TTC549 (cell line): ENCODE results near the gene TERF2IP.

ENCODE experiments used
- FAIRE-seq: peaks from 2 replicates; lab custom pipeline; 2012; peaks lifted over from hg19 to GRCh38; lab: Jason Lieb, UNC

TERF2IP gene

GRCh38 chr16:75640598-75640997 is 7.0 kb upstream of the TERF2IP start:
- FAIRE-seq, result no peak

DNA sequence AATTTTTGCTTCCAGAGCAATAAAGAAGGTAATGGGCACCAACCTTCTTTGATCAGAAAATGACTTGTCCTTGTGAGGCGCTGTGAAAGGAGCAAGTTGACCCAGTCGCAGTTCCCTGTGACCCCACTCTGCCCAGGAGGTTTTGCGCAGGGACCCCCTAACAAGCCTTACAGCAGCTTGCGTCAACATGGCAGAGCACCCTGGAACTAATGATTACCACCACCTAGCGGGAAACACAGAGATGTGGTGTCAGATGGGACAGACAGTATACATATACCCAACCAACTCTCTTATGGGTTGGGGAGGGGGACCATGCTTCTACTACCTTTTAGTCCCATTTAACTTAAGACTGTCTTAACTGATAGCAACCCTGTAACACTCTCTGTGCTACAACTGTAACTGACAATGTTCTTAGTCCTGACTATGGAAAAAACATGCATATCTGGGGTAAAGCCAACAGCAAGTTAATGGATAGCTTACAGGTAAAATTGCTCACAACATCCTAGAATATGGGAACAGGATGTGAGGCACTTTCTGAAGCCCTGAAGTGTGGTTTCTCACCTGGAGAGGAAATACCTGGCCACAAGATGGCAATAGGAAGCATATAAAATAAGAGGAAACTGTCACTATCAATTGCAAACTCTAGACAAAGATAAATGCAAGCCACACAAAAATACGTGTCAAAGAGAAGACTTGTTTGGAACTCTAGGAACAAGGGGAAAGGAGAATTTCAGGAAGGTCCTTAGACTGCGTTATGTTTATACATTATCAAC is 3.1 kb upstream of the TERF2IP start:
- no peak for FAIRE-seq

GRCh38 chr16:75647112-75647491 is 471 bp upstream of the TERF2IP start:
- no peak for FAIRE-seq

DNA sequence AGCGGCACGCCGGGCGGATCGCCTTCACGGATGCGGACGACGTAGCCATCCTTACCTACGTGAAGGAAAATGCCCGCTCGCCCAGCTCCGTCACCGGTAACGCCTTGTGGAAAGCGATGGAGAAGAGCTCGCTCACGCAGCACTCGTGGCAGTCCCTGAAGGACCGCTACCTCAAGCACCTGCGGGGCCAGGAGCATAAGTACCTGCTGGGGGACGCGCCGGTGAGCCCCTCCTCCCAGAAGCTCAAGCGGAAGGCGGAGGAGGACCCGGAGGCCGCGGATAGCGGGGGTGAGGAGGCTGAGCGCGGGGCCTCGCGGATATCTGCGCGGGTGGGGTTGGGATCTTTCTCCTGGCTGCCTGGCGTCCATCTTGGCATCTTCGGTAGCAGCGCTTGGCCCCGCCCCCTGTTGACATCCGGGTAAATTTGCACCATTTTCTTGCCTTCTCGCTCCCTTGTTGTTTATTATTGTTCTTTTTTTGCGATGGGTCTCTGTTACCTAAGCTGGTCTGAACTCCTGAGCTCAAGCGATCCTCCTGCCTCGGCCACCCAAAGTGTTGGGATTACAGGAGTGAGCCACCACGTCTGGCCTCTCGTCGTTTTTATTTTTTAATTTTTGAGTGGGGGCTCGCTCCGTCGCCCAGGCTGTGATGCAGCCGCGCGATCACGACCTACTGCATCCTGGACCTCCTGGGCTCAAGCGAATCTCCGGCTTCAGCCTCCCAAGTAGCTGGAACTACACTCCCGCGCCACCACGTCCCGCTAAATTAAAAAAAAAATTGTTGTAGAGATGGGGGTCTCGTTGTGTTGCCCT is 898 bp downstream of the TERF2IP start:
- FAIRE-seq, result no peak

GRCh38 chr16:75653922-75654321 is 6.3 kb downstream of the TERF2IP start:
- no peak for FAIRE-seq

DNA sequence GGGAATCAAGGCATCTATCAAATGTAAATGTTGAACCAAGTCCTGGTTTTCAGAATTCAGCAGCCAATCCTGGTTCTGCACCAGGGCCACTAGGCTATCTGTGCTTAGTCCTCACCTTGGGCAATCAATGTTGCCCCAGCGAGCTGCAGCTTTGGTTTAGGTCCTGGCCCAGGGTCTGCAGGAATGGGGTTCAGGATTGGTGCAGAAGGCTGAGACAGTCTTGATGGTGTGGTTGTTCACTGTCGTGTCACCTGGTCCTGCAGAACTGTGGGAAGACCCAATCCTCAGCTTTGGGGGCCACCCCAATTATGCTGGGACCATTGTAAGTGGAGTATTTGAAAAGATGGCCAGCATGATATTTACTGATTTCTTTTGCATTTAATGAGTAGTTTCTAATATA is 10.6 kb downstream of the TERF2IP start:
- FAIRE-seq, result no peak

- no peak for FAIRE-seq
Observed at GRCh38 chr16:75660321-75660720, 12.7 kb downstream of the TERF2IP start.

GRCh38 chr16:75660726-75661302 is 13.2 kb downstream of the TERF2IP start:
- FAIRE-seq, result no peak

- no peak for FAIRE-seq
Observed at GRCh38 chr16:75667503-75667902, 19.9 kb downstream of the TERF2IP start.

DNA sequence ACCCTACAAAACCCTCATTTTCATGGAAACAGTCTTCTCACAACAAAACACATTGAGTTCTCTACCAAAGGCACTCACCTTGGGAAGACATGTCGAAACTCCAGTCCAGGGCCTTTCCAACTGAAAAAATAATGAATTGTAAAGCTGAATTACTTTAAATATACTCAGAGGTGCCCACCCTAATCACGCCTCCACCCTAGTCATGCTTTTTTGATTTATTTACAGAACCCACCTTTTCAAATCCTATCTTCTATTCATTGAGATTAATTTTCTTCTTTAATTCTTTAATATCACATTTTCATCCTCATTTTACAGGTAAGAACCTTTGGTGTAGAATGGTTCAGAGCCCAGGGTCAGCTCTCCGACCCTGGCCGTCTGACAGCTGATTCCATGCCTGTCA is 29.3 kb downstream of the TERF2IP start, which contains the start of gene CPHXL2:
TSS of gene CPHXL2 (minus strand) at position 101 of the 400 bp plus-strand sequence. CDS start at position 91, 10 bp downstream.
- no peak for FAIRE-seq

- no peak for FAIRE-seq
Observed at GRCh38 chr16:75679366-75679765, 31.8 kb downstream of the TERF2IP start.

- FAIRE-seq, result no peak
Observed at GRCh38 chr16:75682308-75682707, 34.7 kb downstream of the TERF2IP start.

- FAIRE-seq, result no peak
Observed at GRCh38 chr16:75687361-75687760, 39.8 kb downstream of the TERF2IP start.

- FAIRE-seq, result no peak
Observed at GRCh38 chr16:75695708-75696107, 48.1 kb downstream of the TERF2IP start.

DNA sequence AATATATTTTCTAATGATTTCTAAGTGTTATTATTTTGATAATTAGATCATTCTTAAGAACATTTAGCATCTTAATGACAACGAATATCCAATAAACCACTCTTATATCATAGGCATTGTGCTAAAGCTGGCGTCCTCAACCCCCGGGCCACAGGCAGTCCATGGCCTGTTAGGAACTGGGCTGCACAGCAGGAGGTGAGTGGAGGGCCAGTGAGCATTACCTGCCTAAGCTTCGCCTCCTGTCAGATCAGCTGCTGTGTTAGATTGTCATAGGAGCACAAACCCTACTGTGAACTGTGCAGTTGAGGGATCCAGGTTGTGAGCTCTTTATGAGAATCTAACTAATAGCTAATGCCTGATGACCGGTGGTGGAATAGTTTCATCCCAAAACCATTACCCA is 50.0 kb downstream of the TERF2IP start:
- FAIRE-seq, result no peak

DNA sequence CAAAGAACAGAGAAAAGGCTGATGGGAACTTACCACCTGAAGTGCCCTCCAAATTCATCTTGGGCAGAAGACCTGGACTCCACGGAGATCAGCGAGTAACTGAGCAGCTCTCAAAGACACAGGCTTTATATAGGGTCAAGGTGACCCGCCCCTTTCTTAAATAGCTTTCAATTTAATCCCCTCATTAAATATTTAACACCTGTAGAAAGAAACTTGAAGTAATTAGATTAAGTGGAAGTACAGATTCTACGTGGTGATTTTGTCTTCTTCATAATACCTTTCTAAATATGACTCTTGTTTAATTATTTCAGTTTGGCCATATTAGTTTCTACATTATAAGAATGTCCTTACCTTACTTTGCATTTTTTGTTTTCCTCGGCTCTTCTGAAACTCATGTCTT is 53.8 kb downstream of the TERF2IP start, which contains the start of gene DUXB:
TSS of gene DUXB (minus strand) at position 101 of the 400 bp plus-strand sequence. CDS start at position 58, 43 bp downstream.
- FAIRE-seq, result no peak

GRCh38 chr16:75702242-75702641 is 54.7 kb downstream of the TERF2IP start:
- no peak for FAIRE-seq

GRCh38 chr16:75703306-75703705 is 55.7 kb downstream of the TERF2IP start:
- no peak for FAIRE-seq
